Measurements from ENCODE around the gene VSIG10L.

VSIG10L gene

GRCh38 chr19:51354742-51355148 is 12.8 kb upstream of the VSIG10L start:
- TF ChIP-seq CTCF (IDR thresholded peaks at IDR 0.05; ENCODE audit: insufficient read depth, low read depth, low read length, missing control alignments) = no peak
- H3K4me3 ChIP-seq (ENCODE audit: low read depth, low read length) = no peak overlapping the region
- DNase-seq (ENCODE audit: low read depth) = no peak

- no peak overlapping the region for H3K4me3 ChIP-seq (ENCODE audit: low read depth, low read length)
- no peak for DNase-seq (ENCODE audit: low read depth)
- no peak for TF ChIP-seq CTCF (IDR thresholded peaks at IDR 0.05; ENCODE audit: insufficient read depth, low read depth, low read length, missing control alignments)
Measured at GRCh38 chr19:51354103-51354741, 12.3 kb upstream of the VSIG10L start.

- TF ChIP-seq CTCF (IDR thresholded peaks at IDR 0.05; ENCODE audit: insufficient read depth, low read depth, low read length, missing control alignments) = no peak
- DNase-seq (ENCODE audit: low read depth) = no peak
- no peak overlapping the region for H3K4me3 ChIP-seq (ENCODE audit: low read depth, low read length)
Measured at GRCh38 chr19:51352783-51353360, 10.9 kb upstream of the VSIG10L start.

GRCh38 chr19:51351266-51351990 is 9.5 kb upstream of the VSIG10L start:
- DNase-seq (ENCODE audit: low read depth) = no peak
- no peak for TF ChIP-seq CTCF (IDR thresholded peaks at IDR 0.05; ENCODE audit: insufficient read depth, low read depth, low read length, missing control alignments)
- H3K4me3 ChIP-seq (ENCODE audit: low read depth, low read length) = no peak overlapping the region

- H3K4me3 ChIP-seq (ENCODE audit: low read depth, low read length) = no peak overlapping the region
- no peak for TF ChIP-seq CTCF (IDR thresholded peaks at IDR 0.05; ENCODE audit: insufficient read depth, low read depth, low read length, missing control alignments)
- no peak for DNase-seq (ENCODE audit: low read depth)
Measured at GRCh38 chr19:51347209-51347928, 5.4 kb upstream of the VSIG10L start.

GRCh38 chr19:51346742-51347141 is 4.8 kb upstream of the VSIG10L start:
- DNase-seq (ENCODE audit: low read depth) = no peak
- H3K4me3 ChIP-seq (ENCODE audit: low read depth, low read length) = no peak overlapping the region
- TF ChIP-seq CTCF (IDR thresholded peaks at IDR 0.05; ENCODE audit: insufficient read depth, low read depth, low read length, missing control alignments) = no peak
